Memory B cell (primary cell): ENCODE results near the gene ARAP3.

Source experiments
- ATAC-seq: fragments of 150-1000 bp; cut with Tn5 transposase; 2 replicates; pipeline ENCODE4 v1.10.0; 2021; ENCODE audit warnings: low read depth, mild to moderate bottlenecking, moderate library complexity
- DNase-seq, 2 donors: peaks; one replicate each; pipeline ENCODE4 v3.0.0; 2022; ENCODE audit warnings: low spot score in 2 of 2
- H3K27ac Mint-ChIP-seq: one replicate; pipeline ENCODE4 v1.8.0; 2022; ENCODE audit warnings: mild to moderate bottlenecking, moderate library complexity, mixed read lengths
- H3K27me3 Mint-ChIP-seq: one replicate; pipeline ENCODE4 v1.8.0; 2022; ENCODE audit warnings: mixed read lengths
- H3K36me3 Mint-ChIP-seq: one replicate; pipeline ENCODE4 v1.8.0; 2022; ENCODE audit warnings: mild to moderate bottlenecking, mixed read lengths
- H3K4me1 Mint-ChIP-seq: one replicate; pipeline ENCODE4 v1.8.0; 2022; ENCODE audit warnings: mixed read lengths
- H3K4me3 Mint-ChIP-seq: one replicate; pipeline ENCODE4 v1.8.0; 2022; ENCODE audit warnings: mild to moderate bottlenecking, moderate library complexity, mixed read lengths
- H3K9me3 Mint-ChIP-seq: one replicate; pipeline ENCODE4 v1.8.0; 2022; ENCODE audit warnings: mixed read lengths

ARAP3 gene

GRCh38 chr5:141669520-141669919, 12.5 kb downstream of the ARAP3 start:
- peaks cover 2% of the 10 kb centered on the region for H3K27me3 Mint-ChIP-seq
- H3K4me1 Mint-ChIP-seq = peaks cover 5% of the 10 kb centered on the region
- no peak for DNase-seq
- no peak overlapping the region for H3K4me3 Mint-ChIP-seq
- ATAC-seq = no peak
- no peaks in the 10 kb centered on the region for H3K9me3 Mint-ChIP-seq
- no peaks in the 10 kb centered on the region for H3K36me3 Mint-ChIP-seq
- H3K27ac Mint-ChIP-seq = no peak overlapping the region

DNA sequence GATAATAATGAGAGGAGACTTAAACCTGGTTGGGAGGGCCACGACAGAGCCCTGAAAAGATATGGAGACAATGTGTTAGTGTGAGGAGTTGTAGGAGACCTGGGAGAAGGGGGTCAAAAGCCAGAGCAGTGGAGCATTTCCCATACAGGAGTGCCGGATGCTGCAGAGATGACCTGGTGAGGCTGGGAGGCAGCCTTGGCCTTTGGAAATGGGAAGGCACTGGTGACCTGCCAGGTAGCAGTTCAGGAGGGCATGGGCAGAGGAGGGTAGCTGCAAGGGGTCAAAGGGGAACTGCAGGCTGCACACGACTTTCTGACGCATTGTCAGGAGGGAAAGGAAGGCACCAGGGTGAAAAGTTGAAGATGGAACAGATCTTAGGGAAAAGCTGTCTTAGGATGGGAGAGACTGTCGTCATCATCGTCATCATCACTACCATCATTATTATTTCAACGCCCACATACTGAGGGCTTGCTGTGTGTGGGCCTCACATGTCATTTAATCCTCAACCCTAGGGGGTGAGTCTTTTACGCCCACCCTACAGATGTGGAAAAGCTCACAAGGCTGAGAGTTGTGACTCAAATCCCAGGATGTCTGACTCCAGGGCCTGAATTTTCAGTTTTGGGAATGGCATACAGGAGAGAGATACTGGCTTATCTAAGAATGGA, 13.3 kb downstream of the ARAP3 start:
- H3K27me3 Mint-ChIP-seq = peaks cover 2% of the 10 kb centered on the region
- H3K36me3 Mint-ChIP-seq = no peaks in the 10 kb centered on the region
- no peaks in the 10 kb centered on the region for H3K9me3 Mint-ChIP-seq
- ATAC-seq = no peak
- peaks cover 5% of the 10 kb centered on the region for H3K4me1 Mint-ChIP-seq
- H3K4me3 Mint-ChIP-seq = no peak overlapping the region
- DNase-seq = no peak
- H3K27ac Mint-ChIP-seq = no peak overlapping the region

- peaks cover 3% of the 10 kb centered on the region for H3K4me1 Mint-ChIP-seq
- ATAC-seq (no peak), DNase-seq (no peak)
- no peak overlapping the region for H3K27ac Mint-ChIP-seq
- H3K9me3 Mint-ChIP-seq = no peaks in the 10 kb centered on the region
- H3K4me3 Mint-ChIP-seq = no peak overlapping the region
- H3K27me3 Mint-ChIP-seq = no peaks in the 10 kb centered on the region
- no peaks in the 10 kb centered on the region for H3K36me3 Mint-ChIP-seq
These were observed 15.8 kb downstream of the ARAP3 start for GRCh38 chr5:141665995-141666940.

- H3K27me3 Mint-ChIP-seq = no peaks in the 10 kb centered on the region
- H3K4me3 Mint-ChIP-seq = no peak overlapping the region
- no peaks in the 10 kb centered on the region for H3K36me3 Mint-ChIP-seq
- peaks cover 3% of the 10 kb centered on the region for H3K4me1 Mint-ChIP-seq
- no peaks in the 10 kb centered on the region for H3K9me3 Mint-ChIP-seq
- no peak overlapping the region for H3K27ac Mint-ChIP-seq
- DNase-seq (peak; percentile 70 to 76), ATAC-seq (peak; percentile 100)
These were observed 17.1 kb downstream of the ARAP3 start for GRCh38 chr5:141664733-141665461.

DNA sequence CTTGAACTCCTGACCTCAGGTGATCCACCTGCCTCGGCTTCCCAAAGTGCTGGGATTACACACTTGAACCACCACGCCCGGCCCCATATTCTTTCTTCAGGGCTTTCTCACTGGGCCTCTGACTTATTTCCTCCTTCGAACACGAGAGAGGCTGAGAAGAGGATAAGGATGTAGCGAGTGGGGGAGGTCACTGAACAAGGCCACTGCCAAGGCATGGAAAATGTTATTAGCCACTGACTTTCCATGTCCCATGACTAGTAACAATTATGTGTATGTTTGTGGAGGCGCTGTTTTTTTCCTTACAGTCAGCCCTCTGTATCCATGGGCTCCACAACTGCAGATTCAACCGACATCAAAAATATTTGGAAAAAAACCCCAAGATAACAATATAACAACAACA, 18.5 kb downstream of the ARAP3 start:
- no peak for ATAC-seq

DNA sequence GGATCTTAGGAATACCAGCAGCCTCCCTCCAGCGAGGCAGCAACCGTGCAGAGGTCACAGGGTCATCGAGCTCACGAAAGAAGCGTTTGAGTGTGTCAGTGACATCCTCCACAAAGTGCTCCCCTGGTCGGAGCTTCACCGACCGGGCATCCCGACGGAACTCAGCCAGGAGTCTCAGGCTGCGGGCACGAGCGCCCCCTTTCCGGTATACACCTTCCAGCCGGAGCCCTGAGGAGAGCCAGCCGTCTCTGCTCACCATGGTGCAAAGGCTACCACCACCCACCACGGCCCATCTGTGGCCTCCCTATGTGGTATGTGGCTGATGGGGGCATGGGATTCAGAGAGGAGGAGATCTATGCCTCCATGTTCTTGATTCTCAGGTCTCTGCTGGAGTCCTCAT, 20.0 kb downstream of the ARAP3 start:
- DNase-seq (no peak), ATAC-seq (no peak)
- Mint-ChIP-seq H3K27me3 (peaks cover 9% of the 10 kb centered on the region), H3K9me3 (peaks cover 2% of the 10 kb centered on the region), H3K36me3 (peaks cover 3% of the 10 kb centered on the region), H3K27ac (no peak overlapping the region), H3K4me1 (peaks cover 3% of the 10 kb centered on the region), H3K4me3 (no peak overlapping the region)

More for the DNA sequence above, 18.5 kb downstream of the ARAP3 start:
- no peak for DNase-seq
- Mint-ChIP-seq H3K4me3 (no peak overlapping the region), H3K9me3 (peaks cover 2% of the 10 kb centered on the region), H3K4me1 (peaks cover 3% of the 10 kb centered on the region), H3K36me3 (peaks cover 3% of the 10 kb centered on the region), H3K27me3 (peaks cover 2% of the 10 kb centered on the region), H3K27ac (no peak overlapping the region)

GRCh38 chr5:141657937-141658545, 24.0 kb downstream of the ARAP3 start:
- no peak for ATAC-seq
- no peak overlapping the region for H3K4me3 Mint-ChIP-seq
- peaks cover 2% of the 10 kb centered on the region for H3K9me3 Mint-ChIP-seq
- H3K4me1 Mint-ChIP-seq = no peaks in the 10 kb centered on the region
- H3K36me3 Mint-ChIP-seq = peaks cover 3% of the 10 kb centered on the region
- no peak for DNase-seq
- no peak overlapping the region for H3K27ac Mint-ChIP-seq
- H3K27me3 Mint-ChIP-seq = peaks cover 21% of the 10 kb centered on the region

- ATAC-seq (no peak), DNase-seq (no peak)
- Mint-ChIP-seq H3K27me3 (peaks cover 21% of the 10 kb centered on the region), H3K27ac (no peak overlapping the region), H3K4me3 (no peak overlapping the region), H3K36me3 (peaks cover 3% of the 10 kb centered on the region), H3K4me1 (peaks cover 4% of the 10 kb centered on the region), H3K9me3 (peaks cover 2% of the 10 kb centered on the region)
These were observed 24.6 kb downstream of the ARAP3 start for GRCh38 chr5:141657404-141657803.

DNA sequence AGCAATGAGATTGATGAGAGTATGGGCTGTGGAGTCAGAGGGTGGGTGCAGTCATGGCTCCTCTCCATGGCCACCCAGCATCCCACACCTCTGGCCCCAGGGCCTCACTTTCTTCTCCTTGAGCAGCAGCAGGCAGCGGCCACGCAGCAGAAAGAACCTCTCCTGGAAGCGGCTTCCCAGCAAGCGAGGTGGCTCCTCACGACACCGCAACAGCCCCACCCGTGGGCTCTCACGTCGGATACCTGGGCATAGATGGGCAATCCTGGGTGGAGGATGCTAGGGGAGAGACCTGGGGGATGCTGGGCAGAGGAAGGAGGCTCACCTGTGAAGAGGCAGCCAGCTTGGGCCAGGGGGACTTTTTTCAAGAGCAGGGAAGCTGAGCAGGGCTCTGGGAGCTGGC, 25.6 kb downstream of the ARAP3 start:
- ATAC-seq (no peak), DNase-seq (no peak)
- Mint-ChIP-seq H3K27ac (no peak overlapping the region), H3K27me3 (peaks cover 21% of the 10 kb centered on the region), H3K36me3 (peaks cover 3% of the 10 kb centered on the region), H3K4me3 (no peak overlapping the region), H3K9me3 (peaks cover 2% of the 10 kb centered on the region), H3K4me1 (peaks cover 10% of the 10 kb centered on the region)

DNA sequence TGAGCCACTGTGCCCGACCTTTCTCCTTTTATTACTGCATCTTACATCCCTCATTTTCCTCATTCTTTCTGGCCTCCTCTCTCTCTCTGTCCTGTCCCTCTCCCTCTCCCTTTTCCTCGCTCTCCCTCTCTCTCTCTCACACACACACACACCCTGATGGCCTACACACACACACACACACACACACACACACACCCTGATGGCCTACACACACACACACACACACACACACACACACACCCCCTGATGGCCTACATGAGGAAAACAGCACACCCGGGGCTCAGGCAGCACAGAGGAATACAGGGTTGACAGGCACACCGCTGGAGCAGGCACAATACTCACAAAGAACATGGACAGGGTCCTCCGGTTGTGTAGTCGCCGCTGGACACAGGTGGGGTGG, 27.0 kb downstream of the ARAP3 start:
- Mint-ChIP-seq H3K27ac (no peak overlapping the region), H3K27me3 (peaks cover 21% of the 10 kb centered on the region), H3K4me1 (peaks cover 18% of the 10 kb centered on the region), H3K9me3 (peaks cover 2% of the 10 kb centered on the region), H3K4me3 (no peak overlapping the region), H3K36me3 (peaks cover 3% of the 10 kb centered on the region)
- DNase-seq = no peak
- no peak for ATAC-seq

DNA sequence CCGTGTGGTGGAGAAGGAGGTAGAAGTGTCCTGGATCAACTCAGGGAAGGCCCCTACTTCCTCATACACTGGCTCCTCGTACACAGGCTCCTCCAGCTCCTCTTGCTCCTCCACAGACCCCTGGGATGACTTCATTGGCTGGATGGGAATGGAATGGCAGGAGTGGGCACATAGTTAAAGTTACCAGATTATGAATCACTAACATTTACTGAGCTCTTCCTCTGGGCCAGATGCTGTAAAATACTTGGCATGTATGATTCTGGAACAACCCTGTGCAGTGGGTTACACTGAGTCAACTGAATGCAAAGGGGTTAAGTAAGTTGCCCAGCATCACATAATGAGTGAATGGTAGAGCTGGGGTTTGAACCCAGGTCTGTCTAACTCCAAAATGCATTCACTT, 27.7 kb downstream of the ARAP3 start:
- H3K27me3 Mint-ChIP-seq = peaks cover 19% of the 10 kb centered on the region
- peaks cover 2% of the 10 kb centered on the region for H3K36me3 Mint-ChIP-seq
- no peak overlapping the region for H3K4me3 Mint-ChIP-seq
- H3K9me3 Mint-ChIP-seq = peaks cover 1% of the 10 kb centered on the region
- ATAC-seq = no peak
- no peak overlapping the region for H3K27ac Mint-ChIP-seq
- peaks cover 23% of the 10 kb centered on the region for H3K4me1 Mint-ChIP-seq
- DNase-seq = no peak

DNA sequence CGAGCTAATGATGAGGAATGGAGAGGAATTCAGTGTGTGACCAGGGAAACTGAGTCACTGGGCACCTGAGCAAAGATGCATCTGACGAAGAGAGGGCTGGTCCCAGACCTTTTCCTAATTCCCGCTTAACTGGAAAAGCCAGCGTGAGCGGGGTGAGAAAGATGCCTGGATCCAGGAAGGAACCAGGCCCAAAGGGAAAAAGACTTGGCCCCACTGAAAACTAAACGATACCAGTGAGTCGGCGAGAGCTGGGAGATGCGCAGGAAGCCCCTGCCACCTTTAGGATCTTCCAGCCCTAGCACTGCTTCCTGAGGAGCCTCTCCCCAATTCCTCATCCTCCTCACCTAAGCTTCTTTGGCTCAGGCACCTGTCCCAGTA, 30.3 kb downstream of the ARAP3 start:
- Mint-ChIP-seq H3K27ac (peak overlapping the region; percentile 88), H3K9me3 (no peaks in the 10 kb centered on the region), H3K27me3 (peaks cover 11% of the 10 kb centered on the region), H3K36me3 (peaks cover 6% of the 10 kb centered on the region), H3K4me3 (peak overlapping the region; percentile 98), H3K4me1 (peaks cover 29% of the 10 kb centered on the region)
- ATAC-seq (no peak), DNase-seq (no peak)

DNA sequence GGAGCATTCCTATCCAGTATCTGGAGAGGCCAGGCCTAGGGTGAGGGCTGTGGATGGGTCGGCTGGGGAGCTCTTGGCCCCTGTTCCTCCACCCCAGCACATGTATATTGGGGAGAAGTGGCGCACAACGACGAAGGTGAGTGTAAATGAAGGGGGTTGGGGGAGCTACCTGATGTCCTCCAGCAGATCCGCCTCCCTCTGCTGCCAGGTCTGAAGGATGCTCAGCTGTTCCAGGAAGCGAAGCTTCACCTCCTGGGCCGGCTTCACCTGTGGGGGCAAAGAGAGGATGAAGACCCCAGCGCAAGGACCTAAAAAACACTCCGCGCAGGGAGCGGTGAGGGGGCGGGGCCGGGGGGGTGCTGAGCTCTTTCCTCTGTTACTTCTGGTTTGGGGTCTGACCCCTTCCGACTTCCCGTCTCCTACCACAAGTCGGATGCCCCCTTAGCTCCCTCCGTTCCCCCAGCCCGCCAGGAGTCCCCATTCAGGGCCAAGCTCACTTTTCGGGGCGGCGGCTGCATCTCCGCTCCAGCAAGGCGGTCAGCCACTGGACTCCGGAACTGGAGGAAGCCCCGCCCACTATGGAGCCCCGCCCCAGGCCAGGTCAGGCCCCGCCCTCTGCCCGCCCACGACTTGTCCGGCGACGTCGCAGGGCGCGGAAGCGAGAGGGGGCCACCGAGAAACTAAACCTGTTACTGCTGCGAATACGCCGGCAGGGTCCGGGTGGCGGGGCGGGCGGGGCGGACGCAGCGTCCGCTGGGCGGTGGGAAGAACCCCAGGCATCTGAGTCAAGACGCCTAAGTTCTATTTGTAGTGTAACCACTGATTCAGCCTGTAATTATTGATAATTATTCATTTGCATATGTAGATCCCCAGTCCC, 30.9 kb downstream of the ARAP3 start, which contains the start of gene FCHSD1:
Gene FCHSD1 (minus strand): TSS at position 568 of the 877 bp plus-strand sequence. CDS start 50 bp downstream, at position 518.
- peak within 1 kb of the TSS; percentile 98 for H3K4me3 Mint-ChIP-seq
- peak within 1 kb of the TSS; percentile 88 for H3K27ac Mint-ChIP-seq
- peaks cover 9% of the 10 kb centered on the region for H3K36me3 Mint-ChIP-seq
- DNase-seq (peak; percentile 73 to 85), ATAC-seq (peak; percentile 96)
- no peaks in the 10 kb centered on the region for H3K9me3 Mint-ChIP-seq
- H3K4me1 Mint-ChIP-seq = peaks cover 30% of the 10 kb centered on the region
- H3K27me3 Mint-ChIP-seq = peaks cover 9% of the 10 kb centered on the region
